ENCODE results near the gene ZYX. TPM values are rescaled to one million over a fixed set of nuclear protein-coding genes. Genes with fewer than 3 reads are reported as not detected.
A peak's percentile ranks its signal among the peaks of the same experiment; 100 is the strongest.

The ZYX gene
- total RNA-seq, 1 donor from 2014 or later: 86.2 TPM

- intact Hi-C loops (cut with DNase I): no loop called here
- Histone ChIP-seq H3K9me3 (no peaks in the 10 kb centered on the region), H3K4me1 (peaks cover 34% of the 10 kb centered on the region), H3K27me3 (no peaks in the 10 kb centered on the region), H3K36me3 (no peaks in the 10 kb centered on the region), H3K27ac (no peak overlapping the region), H3K4me3 (no peak overlapping the region)
- TF ChIP-seq POLR2A (IDR thresholded peaks at IDR 0.05) (no peak), POLR2AphosphoS5 (IDR thresholded peaks at IDR 0.05; ENCODE audit: insufficient read depth in 1 of 2, low read depth in 1 of 2) (no peak)
- TF ChIP-seq, protein P1, sequence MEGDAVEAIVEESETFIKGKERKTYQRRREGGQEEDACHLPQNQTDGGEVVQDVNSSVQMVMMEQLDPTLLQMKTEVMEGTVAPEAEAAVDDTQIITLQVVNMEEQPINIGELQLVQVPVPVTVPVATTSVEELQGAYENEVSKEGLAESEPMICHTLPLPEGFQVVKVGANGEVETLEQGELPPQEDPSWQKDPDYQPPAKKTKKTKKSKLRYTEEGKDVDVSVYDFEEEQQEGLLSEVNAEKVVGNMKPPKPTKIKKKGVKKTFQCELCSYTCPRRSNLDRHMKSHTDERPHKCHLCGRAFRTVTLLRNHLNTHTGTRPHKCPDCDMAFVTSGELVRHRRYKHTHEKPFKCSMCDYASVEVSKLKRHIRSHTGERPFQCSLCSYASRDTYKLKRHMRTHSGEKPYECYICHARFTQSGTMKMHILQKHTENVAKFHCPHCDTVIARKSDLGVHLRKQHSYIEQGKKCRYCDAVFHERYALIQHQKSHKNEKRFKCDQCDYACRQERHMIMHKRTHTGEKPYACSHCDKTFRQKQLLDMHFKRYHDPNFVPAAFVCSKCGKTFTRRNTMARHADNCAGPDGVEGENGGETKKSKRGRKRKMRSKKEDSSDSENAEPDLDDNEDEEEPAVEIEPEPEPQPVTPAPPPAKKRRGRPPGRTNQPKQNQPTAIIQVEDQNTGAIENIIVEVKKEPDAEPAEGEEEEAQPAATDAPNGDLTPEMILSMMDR (IDR thresholded peaks at IDR 0.05): no peak
- no peak for DNase-seq (ENCODE audit: extremely low spot score in 2 of 2)
Observed at GRCh38 chr7:143405173-143406001, 24.2 kb downstream of the ZYX start.

DNA sequence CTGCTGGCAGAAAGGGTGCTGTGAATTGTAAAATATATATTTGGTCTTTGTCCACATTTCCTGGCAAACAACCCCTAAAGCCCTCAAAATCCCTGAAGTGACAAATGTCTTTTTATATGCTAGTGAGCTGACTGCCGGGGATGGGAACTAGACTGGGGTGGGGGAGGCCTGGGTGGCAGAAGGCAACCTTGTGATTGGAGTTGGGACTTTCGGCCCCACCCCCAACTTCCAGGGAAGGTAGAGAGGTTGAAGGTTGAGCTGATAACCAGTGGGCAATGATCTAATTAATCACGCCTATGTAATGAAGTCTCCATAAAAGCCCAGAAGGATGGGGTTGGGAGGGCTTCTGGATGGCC is 24.8 kb downstream of the ZYX start:
- H3K4me3 ChIP-seq: no peak overlapping the region
- peaks cover 40% of the 10 kb centered on the region for H3K4me1 ChIP-seq
- H3K27ac ChIP-seq: no peak overlapping the region
- no peaks in the 10 kb centered on the region for H3K36me3 ChIP-seq
- DNase-seq (ENCODE audit: extremely low spot score in 2 of 2): no peak
- intact Hi-C loops (cut with DNase I): no loop called here
- no peak for TF ChIP-seq POLR2A (IDR thresholded peaks at IDR 0.05)
- TF ChIP-seq, protein P1 (IDR thresholded peaks at IDR 0.05): no peak
- no peak for TF ChIP-seq POLR2AphosphoS5 (IDR thresholded peaks at IDR 0.05; ENCODE audit: insufficient read depth in 1 of 2, low read depth in 1 of 2)
- H3K9me3 ChIP-seq: no peaks in the 10 kb centered on the region
- no peaks in the 10 kb centered on the region for H3K27me3 ChIP-seq

- Histone ChIP-seq H3K36me3 (no peaks in the 10 kb centered on the region), H3K27ac (peak overlapping the region; percentile 56), H3K4me1 (peaks cover 54% of the 10 kb centered on the region), H3K9me3 (no peaks in the 10 kb centered on the region), H3K4me3 (peak overlapping the region; percentile 40 to 50), H3K27me3 (no peaks in the 10 kb centered on the region)
- peak in 1 of 2 donors; percentile 90 for DNase-seq (ENCODE audit: extremely low spot score in 2 of 2)
- TF ChIP-seq POLR2AphosphoS5 (IDR thresholded peaks at IDR 0.05; ENCODE audit: insufficient read depth in 1 of 2, low read depth in 1 of 2) (no peak), POLR2A (IDR thresholded peaks at IDR 0.05) (no peak)
- TF ChIP-seq, protein P1 (IDR thresholded peaks at IDR 0.05): no peak
- intact Hi-C loops (cut with DNase I): no loop called here
Observed at GRCh38 chr7:143407287-143408251, 26.4 kb downstream of the ZYX start.

GRCh38 chr7:143408252-143408685 is 27.1 kb downstream of the ZYX start:
- H3K4me3 ChIP-seq: peak overlapping the region; percentile 40 to 50
- H3K36me3 ChIP-seq: no peaks in the 10 kb centered on the region
- H3K4me1 ChIP-seq: peaks cover 54% of the 10 kb centered on the region
- peak overlapping the region; percentile 56 for H3K27ac ChIP-seq
- DNase-seq (ENCODE audit: extremely low spot score in 2 of 2): no peak
- intact Hi-C loops (cut with DNase I): no loop called here
- no peaks in the 10 kb centered on the region for H3K9me3 ChIP-seq
- H3K27me3 ChIP-seq: no peaks in the 10 kb centered on the region
- TF ChIP-seq, protein P1 (IDR thresholded peaks at IDR 0.05): no peak
- no peak for TF ChIP-seq POLR2AphosphoS5 (IDR thresholded peaks at IDR 0.05; ENCODE audit: insufficient read depth in 1 of 2, low read depth in 1 of 2)
- no peak for TF ChIP-seq POLR2A (IDR thresholded peaks at IDR 0.05)

Measured in vagina (tissue), 2 donors.